Neuronal stem cell (in vitro differentiated cells): ENCODE data around the gene UVSSA.
A peak's percentile ranks its signal among the peaks of the same experiment; 100 is the strongest.

ENCODE experiments used
- DNase-seq: peaks from one replicate; pipeline ENCODE4 v3.0.0-alpha.2; 2013; ENCODE audit warnings: low spot score
- H2AFZ ChIP-seq: one replicate; pipeline ENCODE4 v1.6.1; 2013; ENCODE audit warnings: mild to moderate bottlenecking, low read length, inconsistent platforms
- H2AK5ac ChIP-seq: 2 replicates; pipeline ENCODE4 v1.6.1; 2013; ENCODE audit warnings: low read depth, mild to moderate bottlenecking, inconsistent platforms, low read length, moderate library complexity, mixed read lengths
- H2BK120ac ChIP-seq: 2 replicates; pipeline ENCODE4 v1.6.1; 2013; ENCODE audit warnings: low read depth, mild to moderate bottlenecking, inconsistent platforms, low read length, moderate library complexity, mixed read lengths
- H2BK12ac ChIP-seq: one replicate; pipeline ENCODE4 v1.6.1; 2013; ENCODE audit warnings: low read length, inconsistent platforms
- H2BK15ac ChIP-seq: 2 replicates; pipeline ENCODE4 v1.6.1; 2013; ENCODE audit warnings: mild to moderate bottlenecking, low read length, inconsistent platforms, mixed read lengths
- H2BK5ac ChIP-seq: one replicate; pipeline ENCODE4 v1.6.1; 2013; ENCODE audit warnings: inconsistent platforms, mild to moderate bottlenecking, low read length, moderate library complexity
- H3K14ac ChIP-seq: one replicate; pipeline ENCODE4 v1.6.1; 2013; ENCODE audit warnings: low read length, inconsistent platforms
- H3K18ac ChIP-seq: 2 replicates; pipeline ENCODE4 v1.6.1; 2013; ENCODE audit warnings: low read length, inconsistent platforms
- H3K23ac ChIP-seq: 2 replicates; pipeline ENCODE4 v1.6.1; 2013; ENCODE audit warnings: low read depth, mild to moderate bottlenecking, mixed read lengths, low read length, inconsistent platforms; ENCODE audit not compliant: poor library complexity
- H3K27ac ChIP-seq: replicated peaks from 3 replicates; pipeline ENCODE4 v1.5.1; 2013; ENCODE audit warnings: low read length, inconsistent platforms
- H3K27me3 ChIP-seq, 3 experiments: 2 replicates each; pipeline ENCODE4 v1.6.1; 2013; ENCODE audit warnings: low read length in 3 of 3, mild to moderate bottlenecking in 2 of 3, inconsistent platforms in 1 of 3, low read depth in 1 of 3, mixed read lengths in 1 of 3, moderate library complexity in 1 of 3; ENCODE audit not compliant: control insufficient read depth in 3 of 3, insufficient read depth in 3 of 3
- H3K36me3 ChIP-seq, 2 donors: replicated peaks in 1 of 2; 2 replicates each; pipeline ENCODE4 v1.6.1; 2013; ENCODE audit warnings: low read length in 2 of 2; ENCODE audit not compliant: control insufficient read depth in 2 of 2, insufficient read depth in 2 of 2
- H3K4ac ChIP-seq: 2 replicates; pipeline ENCODE4 v1.6.1; 2013; ENCODE audit warnings: inconsistent platforms, mild to moderate bottlenecking, low read length, moderate library complexity
- H3K4me1 ChIP-seq, 2 donors: 1 replicate in 1 of 2; 2 replicates in 1 of 2; pipeline ENCODE4 v1.6.1; 2013; ENCODE audit warnings: low read length in 2 of 2, low read depth in 1 of 2; ENCODE audit not compliant: control insufficient read depth in 2 of 2, insufficient read depth in 1 of 2
- H3K4me2 ChIP-seq: one replicate; pipeline ENCODE4 v1.6.1; 2013; ENCODE audit warnings: mild to moderate bottlenecking, low read length, inconsistent platforms; ENCODE audit not compliant: insufficient read depth, poor library complexity, severe bottlenecking
- H3K4me3 ChIP-seq, 2 donors: 2 replicates each; pipeline ENCODE4 v1.5.1; 2013; ENCODE audit warnings: low read length in 2 of 2, mild to moderate bottlenecking in 2 of 2, inconsistent platforms in 1 of 2, moderate library complexity in 1 of 2
- H3K79me1 ChIP-seq: one replicate; pipeline ENCODE4 v1.6.1; 2013; ENCODE audit warnings: low read depth, mild to moderate bottlenecking, inconsistent platforms, low read length, moderate library complexity
- H3K9ac ChIP-seq: one replicate; pipeline ENCODE4 v1.6.1; 2013; ENCODE audit warnings: mild to moderate bottlenecking, low read depth, low read length, inconsistent platforms; ENCODE audit not compliant: poor library complexity
- H3K9me3 ChIP-seq, 2 donors: replicated peaks in 1 of 2; 2 replicates each; pipeline versions ENCODE3 to v1.6.1; 2013; ENCODE audit warnings: low read length in 2 of 2, mild to moderate bottlenecking in 2 of 2, inconsistent platforms in 1 of 2, low read depth in 1 of 2, mixed read lengths in 1 of 2, moderate library complexity in 1 of 2; ENCODE audit not compliant: control insufficient read depth in 2 of 2, insufficient read depth in 1 of 2
- H4K8ac ChIP-seq: one replicate; pipeline ENCODE4 v1.6.1; 2013; ENCODE audit warnings: low read depth, mild to moderate bottlenecking, inconsistent platforms, low read length, moderate library complexity
- H4K91ac ChIP-seq: one replicate; pipeline ENCODE4 v1.6.1; 2013; ENCODE audit warnings: low read length, low read depth, mild to moderate bottlenecking, inconsistent platforms; ENCODE audit not compliant: poor library complexity
- WGBS, 2 donors: extraction: QIAGEN DNeasy Blood & Tissue Kit; methylation state at CpG; one replicate each; pipeline ENCODE4 v1.1.7; 2013; ENCODE audit warnings: missing lambda C conversion rate in 2 of 2, mixed read lengths in 1 of 2; ENCODE audit not compliant: insufficient read length in 2 of 2, insufficient replicate concordance in 1 of 2; ENCODE audit errors: extremely low coverage in 2 of 2; 5-methylcytosine and 5-hydroxymethylcytosine counted together

Gene UVSSA

DNA sequence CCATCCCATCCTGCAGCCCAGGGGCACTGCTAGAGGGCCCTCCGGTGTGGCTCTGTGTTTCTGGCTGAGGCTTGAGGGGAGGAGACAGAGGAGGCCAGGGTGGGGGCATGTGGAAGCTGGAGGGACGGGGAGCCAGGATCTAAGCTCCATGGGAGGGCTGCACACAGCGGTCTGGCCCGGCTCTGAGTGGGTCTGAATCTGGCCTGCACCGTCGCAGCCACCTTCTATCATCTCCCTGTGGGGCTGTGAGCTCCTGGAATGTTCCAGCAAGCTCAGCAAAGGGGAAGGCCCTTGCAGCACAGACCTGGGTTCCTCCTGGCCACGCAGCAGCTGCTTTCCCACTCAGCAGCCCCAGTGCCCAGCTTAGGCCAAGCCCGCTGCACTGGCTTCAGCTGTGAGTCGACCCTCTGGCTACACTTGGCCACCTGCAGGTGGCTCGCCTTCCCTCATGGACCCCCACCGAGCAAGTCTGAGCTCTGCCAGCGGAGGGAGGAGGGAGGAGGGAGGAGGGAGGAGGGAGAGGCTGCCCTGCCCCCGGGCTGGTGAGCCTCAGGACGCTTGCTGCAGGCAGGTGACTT lies 53.9 kb downstream of the UVSSA start:
- no peak overlapping the region for H2BK5ac ChIP-seq
- H2BK120ac ChIP-seq: no peak overlapping the region
- H3K4me3 ChIP-seq: no peak overlapping the region
- DNase-seq: no peak
- H3K4me1 ChIP-seq: no peaks in the 10 kb centered on the region
- no peak overlapping the region for H2BK12ac ChIP-seq
- H3K14ac ChIP-seq: no peak overlapping the region
- H3K4ac ChIP-seq: no peak overlapping the region
- peaks cover 19 to 61% (median 45%) of the 10 kb centered on the region in 3 experiments for H3K27me3 ChIP-seq
- no peak overlapping the region for H4K91ac ChIP-seq
- no peak overlapping the region for H2BK15ac ChIP-seq
- H4K8ac ChIP-seq: no peak overlapping the region
- WGBS, 2 donors: no CpG with 5 or more reads among the region's 14 CpGs
- no peak overlapping the region for H2AFZ ChIP-seq
- H3K36me3 ChIP-seq: no peaks in the 10 kb centered on the region
- H3K4me2 ChIP-seq: no peak overlapping the region
- H3K9ac ChIP-seq: no peak overlapping the region
- H3K23ac ChIP-seq: no peak overlapping the region
- H2AK5ac ChIP-seq: no peak overlapping the region
- H3K9me3 ChIP-seq: peaks cover 13 to 29% of the 10 kb centered on the region in 2 donors
- no peak overlapping the region for H3K27ac ChIP-seq
- H3K79me1 ChIP-seq: peaks cover 3% of the 10 kb centered on the region
- no peak overlapping the region for H3K18ac ChIP-seq

DNA sequence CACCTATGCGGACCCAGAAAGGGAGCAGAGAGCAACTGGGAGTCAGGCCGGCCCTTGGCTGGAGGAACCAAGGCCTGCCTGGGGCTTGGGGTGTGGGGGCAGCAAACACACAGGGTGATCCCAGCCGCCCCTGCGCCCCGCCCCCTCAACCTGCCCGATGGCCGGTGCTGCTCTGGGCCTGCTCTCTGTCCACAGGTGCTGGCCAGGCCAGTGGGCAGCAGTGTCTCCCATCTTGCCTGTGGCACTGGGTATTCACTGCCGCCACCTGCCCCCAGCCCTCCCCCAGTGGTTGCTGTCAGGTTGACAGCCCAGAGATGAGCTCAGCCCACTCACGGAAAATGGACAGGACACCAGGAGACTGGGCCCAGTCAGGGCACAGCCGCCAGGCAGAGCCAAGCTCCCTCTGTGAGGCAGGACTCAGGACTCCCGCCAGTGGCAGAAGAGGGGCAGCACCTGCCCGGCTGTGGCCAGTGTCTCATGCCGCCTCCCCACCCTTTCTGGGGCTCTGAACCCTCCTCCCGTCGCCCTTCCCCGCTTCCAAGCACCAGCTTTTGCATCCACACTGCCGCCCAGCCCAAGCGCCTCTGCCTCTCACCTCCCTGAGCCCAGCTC lies 54.5 kb downstream of the UVSSA start:
- Histone ChIP-seq H3K4me2 (no peak overlapping the region), H2AK5ac (no peak overlapping the region), H3K27me3 (peaks cover 25 to 67% (median 51%) of the 10 kb centered on the region in 3 experiments), H2BK120ac (no peak overlapping the region), H2BK12ac (no peak overlapping the region), H3K18ac (peak overlapping the region; percentile 48), H3K79me1 (peaks cover 3% of the 10 kb centered on the region), H3K36me3 (no peaks in the 10 kb centered on the region), H3K9ac (no peak overlapping the region), H3K4ac (no peak overlapping the region), H2BK15ac (no peak overlapping the region), H3K4me3 (no peak overlapping the region), H3K27ac (no peak overlapping the region), H4K91ac (no peak overlapping the region), H3K23ac (peak overlapping the region; percentile 81), H3K4me1 (no peaks in the 10 kb centered on the region), H4K8ac (no peak overlapping the region), H2BK5ac (no peak overlapping the region), H3K14ac (peak overlapping the region; percentile 94), H3K9me3 (peaks cover 13 to 25% of the 10 kb centered on the region in 2 donors), H2AFZ (no peak overlapping the region)
- no peak for DNase-seq
- no CpG with 5 or more reads among the region's 18 CpGs for WGBS, 2 donors

GRCh38 chr4:1402021-1402515 lies 55.1 kb downstream of the UVSSA start:
- Histone ChIP-seq H3K79me1 (peaks cover 3% of the 10 kb centered on the region), H3K27ac (no peak overlapping the region), H2AFZ (no peak overlapping the region), H2BK15ac (no peak overlapping the region), H3K4ac (no peak overlapping the region), H4K91ac (no peak overlapping the region), H2AK5ac (peak overlapping the region; percentile 37), H3K27me3 (peaks cover 30 to 72% (median 56%) of the 10 kb centered on the region in 3 experiments), H3K36me3 (no peaks in the 10 kb centered on the region), H2BK12ac (peak overlapping the region; percentile 10), H3K14ac (no peak overlapping the region), H3K4me2 (no peak overlapping the region), H3K4me1 (no peaks in the 10 kb centered on the region), H3K18ac (peak overlapping the region; percentile 64), H4K8ac (no peak overlapping the region), H2BK5ac (no peak overlapping the region), H3K4me3 (no peak overlapping the region), H2BK120ac (no peak overlapping the region), H3K9me3 (peaks cover 8 to 20% of the 10 kb centered on the region in 2 donors), H3K9ac (no peak overlapping the region), H3K23ac (peak overlapping the region; percentile 81)
- DNase-seq: no peak
- no CpG with 5 or more reads among the region's 24 CpGs for WGBS, 2 donors

- Histone ChIP-seq H3K23ac (peak overlapping the region; percentile 81), H4K8ac (no peak overlapping the region), H3K27me3 (peaks cover 36 to 77% (median 61%) of the 10 kb centered on the region in 3 experiments), H3K14ac (no peak overlapping the region), H2BK12ac (peak overlapping the region; percentile 10), H4K91ac (no peak overlapping the region), H2BK120ac (no peak overlapping the region), H3K27ac (no peak overlapping the region), H3K4me3 (no peak overlapping the region), H3K79me1 (peaks cover 3% of the 10 kb centered on the region), H2BK15ac (no peak overlapping the region), H3K4me2 (no peak overlapping the region), H3K4ac (no peak overlapping the region), H3K9ac (no peak overlapping the region), H3K9me3 (peaks cover 5 to 17% of the 10 kb centered on the region in 2 donors), H2BK5ac (no peak overlapping the region), H3K36me3 (no peaks in the 10 kb centered on the region), H3K18ac (peak overlapping the region; percentile 64), H2AK5ac (no peak overlapping the region), H3K4me1 (no peaks in the 10 kb centered on the region), H2AFZ (no peak overlapping the region)
- no CpG with 5 or more reads among the region's 69 CpGs for WGBS, 2 donors
- DNase-seq: no peak
These were observed 55.6 kb downstream of the UVSSA start for GRCh38 chr4:1402516-1403091.
